HG02610 (cell line): Measurements from ENCODE around the gene PEF1.

Experiments used
- ATAC-seq: cut with Tn5 transposase; IDR thresholded peaks from one replicate; pipeline ENCODE4 v1.9.1; 2021; ENCODE audit warnings: mild to moderate bottlenecking, moderate library complexity; ENCODE audit not compliant: unreplicated experiment

The PEF1 gene, protein sequence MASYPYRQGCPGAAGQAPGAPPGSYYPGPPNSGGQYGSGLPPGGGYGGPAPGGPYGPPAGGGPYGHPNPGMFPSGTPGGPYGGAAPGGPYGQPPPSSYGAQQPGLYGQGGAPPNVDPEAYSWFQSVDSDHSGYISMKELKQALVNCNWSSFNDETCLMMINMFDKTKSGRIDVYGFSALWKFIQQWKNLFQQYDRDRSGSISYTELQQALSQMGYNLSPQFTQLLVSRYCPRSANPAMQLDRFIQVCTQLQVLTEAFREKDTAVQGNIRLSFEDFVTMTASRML

DNA sequence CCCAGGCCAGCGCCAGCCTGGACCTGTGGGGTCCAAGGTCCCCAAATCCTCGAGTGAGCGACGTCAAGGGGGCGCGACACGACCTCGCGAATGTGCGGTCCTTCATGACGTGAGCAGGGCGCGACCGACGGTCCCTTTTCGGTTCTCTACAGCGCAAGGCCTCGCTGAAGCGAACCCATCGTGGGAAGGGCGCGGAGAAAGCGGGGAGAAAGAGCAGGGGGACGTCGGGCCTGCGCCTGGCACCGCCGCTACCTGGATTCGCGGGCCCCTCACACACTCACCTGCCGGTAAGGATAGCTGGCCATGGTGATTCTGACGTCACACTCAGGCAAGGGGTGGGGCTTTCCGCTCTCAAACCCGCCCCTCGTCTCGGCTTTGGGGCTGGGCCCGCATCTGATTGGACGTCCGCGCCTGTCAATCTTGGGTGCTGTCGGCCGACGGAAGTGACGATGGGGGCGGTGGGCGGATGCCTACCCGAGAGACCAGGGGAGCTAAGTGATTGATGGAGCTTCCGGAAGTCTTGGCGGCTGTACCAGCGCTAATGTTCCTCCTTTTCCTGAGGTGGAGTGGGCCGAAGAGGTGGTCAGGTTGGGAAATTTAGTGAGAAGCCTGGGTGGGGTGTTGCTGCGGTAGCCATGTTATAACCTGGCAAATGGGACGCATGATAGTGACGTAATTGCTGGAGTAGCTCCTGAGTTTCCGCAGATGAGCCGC, at the start of gene PEF1:
TSS of gene PEF1 (minus strand) at position 317 of the 714 bp plus-strand sequence. CDS start at position 305, 12 bp downstream.
- ATAC-seq = peak; percentile 84

DNA sequence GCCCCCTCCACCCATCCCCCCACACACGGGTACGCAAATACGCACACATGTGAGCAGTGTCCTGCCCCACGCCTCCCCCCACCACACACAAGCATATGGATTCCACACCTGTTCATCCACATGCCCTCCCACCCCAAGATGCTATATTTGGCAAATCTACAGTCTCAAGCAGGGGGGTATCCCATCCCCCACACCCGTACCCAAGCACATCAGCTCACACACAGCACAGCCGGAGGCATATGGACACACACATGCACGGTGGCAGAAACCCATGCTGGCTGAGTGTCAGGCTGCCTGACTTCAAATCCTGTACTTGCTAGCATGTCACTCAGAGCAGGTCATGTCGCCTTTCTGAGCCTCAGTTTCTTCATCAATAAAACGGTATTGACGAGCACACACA, 48.6 kb upstream of the PEF1 start:
- ATAC-seq = no peak

DNA sequence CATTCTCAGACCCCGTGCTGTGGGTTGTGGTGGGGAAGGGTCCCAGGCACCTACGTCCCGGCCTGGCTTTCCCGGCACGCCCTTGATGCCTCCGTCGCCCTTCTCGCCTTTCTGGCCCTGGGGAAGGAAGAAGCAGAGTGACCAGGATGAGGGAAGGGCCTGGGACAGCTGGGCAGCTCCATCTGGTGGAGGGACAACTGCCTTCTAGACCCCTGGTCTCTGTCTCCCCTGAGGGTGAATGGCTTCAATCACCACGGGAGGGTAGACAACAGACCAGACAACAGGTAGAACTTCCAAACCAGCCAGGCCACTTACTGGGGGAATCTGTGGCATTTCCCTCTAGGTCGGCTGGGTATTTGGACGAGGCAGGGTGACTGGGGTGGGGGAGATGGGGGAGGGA, 47.3 kb upstream of the PEF1 start:
- ATAC-seq = no peak

DNA sequence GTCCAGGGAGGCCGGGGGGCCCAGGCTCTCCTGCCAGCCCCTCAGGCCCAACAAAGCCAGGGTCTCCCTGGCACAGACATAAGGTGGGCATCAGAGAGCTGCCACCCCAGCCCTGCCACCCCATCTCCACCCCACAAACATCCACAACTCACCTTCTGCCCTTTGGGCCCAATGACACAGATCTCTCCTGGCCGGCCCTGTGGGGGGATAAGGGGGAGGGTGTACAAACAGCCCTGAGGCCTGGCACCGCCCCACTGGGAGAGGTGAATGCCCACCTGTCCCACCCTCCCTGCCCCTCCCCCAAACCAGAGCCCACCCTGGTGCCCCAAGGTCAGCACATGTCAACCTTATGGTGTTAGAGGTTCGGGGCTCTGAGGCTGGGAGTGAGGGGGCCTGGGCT, 46.8 kb upstream of the PEF1 start:
- no peak for ATAC-seq

DNA sequence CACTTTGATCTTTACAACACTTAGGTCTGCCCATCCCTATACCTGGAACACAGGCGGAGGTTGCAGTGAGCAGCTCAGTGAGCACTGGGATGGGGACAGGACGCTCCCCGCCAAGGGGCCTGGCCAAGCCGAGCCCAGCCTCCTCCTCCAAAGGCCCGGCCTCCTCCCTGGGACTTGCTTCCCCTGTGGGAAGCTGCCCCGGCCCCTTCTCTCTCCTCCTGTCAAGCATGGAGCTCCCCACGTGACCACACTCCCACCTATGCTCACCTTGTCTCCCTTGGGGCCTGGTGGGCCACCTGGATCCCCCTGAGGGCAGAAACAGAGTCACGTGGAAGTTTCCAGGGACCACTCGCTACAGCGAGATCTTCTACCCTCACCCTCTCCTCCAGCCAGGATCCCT, 46.2 kb upstream of the PEF1 start:
- no peak for ATAC-seq

DNA sequence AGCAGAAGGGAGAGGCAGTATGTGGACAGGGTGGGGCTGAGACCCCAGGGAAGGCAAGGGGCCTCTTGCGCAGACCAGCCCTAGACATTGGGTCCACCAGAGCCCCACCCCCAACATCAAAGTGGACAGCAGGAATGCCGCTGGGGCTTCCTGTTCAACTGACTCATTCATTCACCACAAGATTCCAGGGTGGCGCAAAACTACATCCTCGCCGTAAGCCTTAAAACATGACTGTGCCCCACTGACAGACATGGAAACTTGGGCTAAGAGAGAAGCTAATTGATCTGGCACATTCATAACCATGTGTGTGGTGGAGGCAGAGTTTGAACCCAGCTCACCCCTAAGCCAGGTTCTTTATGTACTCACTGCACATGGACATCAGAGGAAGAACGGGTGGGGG, 45.2 kb upstream of the PEF1 start:
- no peak for ATAC-seq

DNA sequence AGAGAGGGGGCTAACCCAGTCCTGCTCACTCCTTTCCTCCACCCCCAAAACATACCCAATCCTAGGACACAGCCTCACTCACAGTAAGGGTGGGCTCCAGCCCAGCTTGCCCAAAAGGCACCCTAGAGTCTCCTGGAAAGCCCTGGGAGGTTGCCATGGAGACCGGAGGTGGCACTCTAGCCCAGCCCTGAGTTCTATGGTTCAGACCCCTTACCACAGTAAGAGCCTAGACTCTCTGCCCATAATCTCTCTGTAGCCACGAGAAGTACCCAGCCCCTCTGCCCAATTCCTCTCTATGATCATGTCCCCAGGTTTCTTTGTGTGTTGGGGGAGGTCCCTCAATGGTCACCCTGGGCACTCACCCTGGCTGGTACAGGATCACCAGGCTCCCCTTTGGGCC, 44.7 kb upstream of the PEF1 start:
- no peak for ATAC-seq

DNA sequence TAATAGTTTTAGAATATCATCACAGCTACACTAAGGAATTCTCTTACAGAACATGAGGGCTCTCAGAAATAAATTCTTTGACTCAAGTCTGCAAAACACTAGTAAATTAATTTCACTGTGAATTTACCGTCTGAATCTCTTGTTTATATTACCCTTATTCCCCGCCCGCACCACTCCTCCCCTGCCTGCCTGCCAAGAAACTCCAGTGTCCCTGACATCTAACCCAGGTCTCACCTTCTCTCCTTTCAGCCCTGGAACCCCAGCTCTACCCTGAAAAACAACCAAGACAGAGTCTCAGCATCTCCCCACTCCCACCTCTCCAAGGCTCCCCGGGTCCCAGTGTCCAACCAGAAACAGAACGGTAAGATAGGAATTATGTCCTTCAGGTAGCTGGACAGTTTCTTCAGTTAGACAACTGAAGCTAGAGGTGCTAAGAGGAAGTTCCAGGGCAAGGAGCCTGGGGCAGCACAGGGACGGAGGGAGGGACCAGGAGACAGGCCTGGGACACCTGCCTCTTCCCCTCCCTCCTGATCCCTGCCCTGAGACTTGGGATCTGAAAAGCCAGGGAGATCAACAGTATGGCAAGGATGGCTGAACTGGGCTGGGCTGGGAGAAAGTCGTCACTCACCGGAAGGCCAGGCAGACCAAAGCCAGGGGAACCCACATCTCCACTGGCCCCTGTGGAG, 43.7 kb upstream of the PEF1 start:
- ATAC-seq = no peak

DNA sequence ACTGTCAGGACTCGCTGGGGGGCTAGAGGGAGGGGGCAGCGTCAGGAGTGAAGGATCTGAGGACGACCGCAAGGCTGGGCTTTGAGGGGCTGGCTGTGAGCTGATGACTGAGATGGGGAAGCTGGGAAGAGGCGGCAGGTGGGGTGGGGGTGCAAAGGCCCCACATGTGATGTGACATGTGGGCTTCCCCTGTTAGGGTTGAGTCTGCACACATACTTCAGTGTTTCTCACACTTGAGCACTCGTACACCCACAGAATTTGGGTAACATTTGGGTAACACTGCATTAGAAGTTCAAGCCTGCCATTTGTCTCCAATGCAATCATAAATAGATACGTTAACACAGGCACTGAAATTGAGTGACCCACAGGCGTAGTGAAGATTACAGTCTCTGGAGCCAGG, 42.9 kb upstream of the PEF1 start:
- no peak for ATAC-seq

DNA sequence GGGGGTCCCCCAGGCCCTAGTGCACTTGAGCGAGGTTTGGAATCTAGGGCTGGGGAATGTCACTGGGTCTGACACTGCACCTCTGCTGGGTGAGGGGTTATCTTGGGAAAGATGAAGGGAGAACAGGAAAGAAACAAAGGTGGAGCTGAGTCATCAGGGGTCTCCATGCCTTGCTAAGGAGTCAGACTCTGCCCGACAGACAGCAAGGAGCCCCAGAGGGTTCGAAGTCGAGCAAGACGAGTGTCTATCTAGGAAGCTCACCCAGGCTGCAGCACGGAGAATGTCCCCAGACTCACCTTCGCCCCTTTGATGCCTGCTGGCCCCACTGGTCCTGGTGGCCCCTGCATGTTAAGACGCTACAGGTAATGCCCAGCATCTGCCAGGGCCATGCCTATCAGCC, 41.1 kb upstream of the PEF1 start:
- ATAC-seq = no peak

DNA sequence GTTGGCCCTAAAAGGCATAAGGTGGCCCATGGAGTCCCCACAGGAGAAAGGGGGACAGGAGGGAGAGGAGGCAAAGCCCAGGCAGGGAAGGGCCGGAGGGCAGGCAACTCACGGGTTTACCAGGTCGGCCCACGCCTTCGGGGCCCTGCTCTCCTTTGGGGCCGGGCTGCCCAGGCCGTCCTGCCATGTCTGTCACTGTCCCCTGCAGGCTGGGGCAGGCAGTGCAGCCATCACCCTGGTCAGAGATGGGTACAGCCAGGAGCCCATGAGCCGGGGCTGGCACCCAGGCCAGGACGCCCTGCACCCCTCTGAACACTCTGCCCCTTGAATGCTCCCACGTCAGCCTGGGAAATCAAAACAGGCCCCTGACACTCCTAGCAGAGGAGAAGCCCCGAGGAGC, 39.3 kb upstream of the PEF1 start:
- ATAC-seq = no peak

DNA sequence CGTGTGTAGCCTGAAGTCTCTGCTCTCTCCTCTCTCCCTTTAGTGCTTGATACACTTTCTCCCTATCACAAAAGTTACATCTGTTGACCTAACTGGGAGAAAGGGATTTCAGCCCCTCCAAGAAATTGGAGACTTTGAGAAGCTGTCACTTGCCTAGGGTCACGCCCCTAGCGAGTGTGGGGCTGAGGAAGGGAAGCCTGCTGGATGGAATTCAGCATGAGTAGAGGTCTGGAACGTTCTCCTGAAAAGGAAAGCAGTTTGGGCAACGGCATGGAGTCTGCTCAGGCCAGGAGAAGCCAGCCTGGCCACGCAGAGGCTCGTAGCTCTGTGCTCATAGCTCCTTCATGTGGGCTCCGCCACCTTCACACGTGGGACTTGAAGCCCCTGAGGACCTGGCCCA, 36.7 kb upstream of the PEF1 start:
- ATAC-seq = no peak

DNA sequence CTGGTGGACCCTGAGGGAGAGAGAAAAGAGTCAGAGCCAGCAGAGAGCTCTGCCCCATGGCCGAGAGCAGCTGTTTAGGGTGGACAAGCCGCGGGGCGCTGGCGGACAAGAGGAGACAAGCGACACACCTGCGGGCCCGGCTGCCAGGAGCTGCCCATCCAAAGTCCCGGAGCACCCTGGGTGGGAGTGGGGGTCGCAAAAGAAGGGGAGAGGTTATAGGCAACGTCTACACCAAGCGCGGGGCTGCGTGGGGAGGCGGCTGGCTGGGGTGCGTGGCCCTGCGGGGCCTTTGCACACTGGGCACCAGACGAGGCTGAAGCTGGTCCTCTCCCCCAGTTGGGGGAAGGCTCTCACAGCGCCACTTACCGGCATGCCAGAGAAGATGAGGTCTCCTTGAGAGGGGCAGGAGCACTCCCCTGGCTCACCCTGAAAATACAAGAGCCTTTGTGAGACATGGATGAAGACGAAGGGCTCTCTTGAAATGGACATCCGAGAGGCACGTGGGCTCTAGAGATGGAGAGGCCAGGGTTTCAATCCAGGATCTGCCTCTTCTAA, 35.1 kb upstream of the PEF1 start:
- no peak for ATAC-seq

DNA sequence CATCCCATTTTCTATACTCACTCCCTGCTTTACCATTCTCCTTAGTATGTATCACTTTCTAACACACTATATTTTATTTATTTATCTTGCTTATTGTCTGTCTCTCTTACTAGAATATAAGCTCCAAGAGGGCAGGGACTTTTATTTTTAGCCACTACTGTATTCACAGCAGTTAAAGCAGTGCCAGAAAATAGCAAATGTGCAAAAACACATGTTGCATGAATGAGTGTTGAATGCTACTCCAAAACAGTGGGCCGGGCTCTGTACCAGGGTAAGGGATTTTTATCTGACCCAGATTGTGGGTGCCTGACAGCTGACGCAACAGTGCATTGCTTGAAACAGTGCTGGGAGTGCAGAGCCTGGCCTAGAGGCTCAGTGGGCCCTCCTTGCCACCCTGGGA, 34.4 kb upstream of the PEF1 start:
- no peak for ATAC-seq

DNA sequence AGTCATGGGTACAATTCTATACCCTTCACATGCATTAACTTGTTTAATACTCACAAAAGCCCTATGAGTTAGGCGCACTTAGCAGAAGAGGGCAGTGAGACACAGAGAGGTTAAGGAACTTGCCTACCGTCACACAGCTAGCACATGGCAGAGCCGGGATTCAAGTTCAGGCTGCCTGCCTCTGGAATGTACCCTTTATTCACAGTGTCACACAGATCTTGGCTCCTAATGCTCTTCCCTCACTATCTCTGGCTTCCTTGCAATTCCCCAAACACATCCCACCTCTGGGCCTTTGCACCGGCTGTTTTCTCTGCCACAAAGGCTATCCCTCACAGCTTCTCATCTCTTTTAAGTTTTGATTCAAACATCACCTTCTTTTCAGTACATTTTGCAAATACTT, 34.0 kb upstream of the PEF1 start:
- no peak for ATAC-seq

DNA sequence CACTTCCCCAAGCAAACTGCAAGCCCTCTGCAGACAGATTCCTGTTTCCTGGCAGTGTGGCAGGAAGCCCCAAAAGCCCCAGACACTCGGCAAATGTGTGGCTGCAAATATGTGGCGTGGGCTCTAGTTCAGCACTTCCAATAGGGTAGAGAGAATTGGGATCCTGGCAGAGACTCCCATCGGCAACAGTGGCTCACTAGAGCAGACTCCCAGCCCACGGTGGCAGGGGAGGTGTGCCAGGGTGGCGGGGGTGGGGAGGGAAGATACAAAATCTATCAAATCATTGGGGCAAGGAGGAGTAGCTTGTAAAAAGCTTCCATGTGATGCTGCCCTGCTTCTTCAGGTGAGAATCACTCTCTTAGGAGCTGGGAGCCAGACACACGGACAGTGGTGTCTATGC, 33.3 kb upstream of the PEF1 start:
- no peak for ATAC-seq

DNA sequence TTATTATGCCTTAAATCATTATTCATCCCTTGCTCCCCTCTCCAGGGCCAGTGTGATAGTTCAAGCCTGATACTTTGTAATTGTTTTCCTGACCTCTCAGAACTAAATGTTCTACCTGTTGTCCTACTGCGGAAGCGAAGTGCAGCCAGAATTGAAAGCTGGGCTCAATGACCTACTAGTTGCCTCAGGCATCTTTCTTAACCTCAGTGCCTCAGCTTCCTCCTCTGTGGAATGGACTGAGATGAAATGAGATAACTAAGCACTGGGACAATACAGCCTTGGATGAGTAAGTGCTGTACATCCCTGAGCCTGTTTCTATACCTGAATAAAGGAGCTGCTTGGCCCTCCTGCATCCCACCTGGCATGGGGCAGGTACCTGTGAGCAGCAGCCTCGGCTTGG, 32.7 kb upstream of the PEF1 start:
- no peak for ATAC-seq

DNA sequence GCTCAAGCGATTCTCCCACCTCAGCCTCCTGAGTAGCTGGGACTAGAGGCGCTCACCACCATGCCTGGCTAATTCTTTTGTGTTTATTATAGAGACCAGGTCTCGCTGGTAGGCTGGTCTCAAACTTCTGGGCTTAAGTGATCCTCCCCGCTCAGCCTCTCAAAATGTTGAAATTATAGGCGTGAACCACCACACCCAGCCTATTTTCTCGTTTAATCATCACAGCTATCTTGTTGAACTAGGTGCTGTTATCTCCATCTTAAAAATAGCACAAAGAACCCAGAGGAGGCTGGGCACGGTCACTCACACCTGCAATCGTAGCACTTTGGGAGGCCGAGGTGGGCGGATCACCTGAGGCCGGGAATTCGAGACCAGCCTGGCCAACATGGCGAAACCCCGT, 31.1 kb upstream of the PEF1 start:
- ATAC-seq = no peak

DNA sequence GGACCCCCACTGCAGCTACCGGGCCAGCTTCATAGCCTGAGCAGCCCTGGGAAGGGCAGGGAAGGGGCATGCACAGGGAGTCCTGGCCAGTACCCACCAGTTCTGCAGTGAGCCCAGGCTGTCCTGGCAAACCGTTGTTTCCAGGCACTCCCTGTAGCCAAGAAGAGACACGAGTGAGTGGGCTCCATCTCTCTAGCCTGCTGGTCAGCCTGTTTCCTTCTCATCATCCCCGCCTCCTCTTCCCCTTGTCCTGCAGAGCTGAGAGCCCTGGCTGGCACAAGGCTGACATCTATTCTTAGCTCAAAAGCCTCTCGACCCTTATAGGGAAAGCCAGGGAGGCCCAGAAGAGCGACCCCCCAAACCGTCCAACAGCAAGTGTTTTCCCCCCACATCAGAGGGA, 30.5 kb upstream of the PEF1 start:
- ATAC-seq = no peak

DNA sequence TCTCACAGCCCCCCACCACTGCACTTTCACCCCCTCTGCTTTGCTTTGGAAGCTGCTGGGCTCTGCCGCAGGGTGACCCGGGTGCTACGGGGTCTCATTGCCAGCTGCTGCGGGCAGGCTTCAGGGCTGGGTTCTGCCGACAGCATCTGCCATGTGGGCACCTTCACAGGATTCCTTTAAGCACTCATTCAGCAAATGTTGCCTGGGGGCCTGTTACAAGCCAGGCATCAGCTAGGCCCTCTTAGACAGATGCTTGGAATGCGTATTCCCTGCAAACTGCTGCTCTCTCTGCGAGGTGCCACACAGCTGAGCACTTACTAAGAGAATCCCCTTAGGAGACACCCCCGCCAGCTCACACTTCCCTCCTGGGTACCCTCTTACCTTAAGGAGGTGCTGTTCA, 29.9 kb upstream of the PEF1 start:
- ATAC-seq = no peak

DNA sequence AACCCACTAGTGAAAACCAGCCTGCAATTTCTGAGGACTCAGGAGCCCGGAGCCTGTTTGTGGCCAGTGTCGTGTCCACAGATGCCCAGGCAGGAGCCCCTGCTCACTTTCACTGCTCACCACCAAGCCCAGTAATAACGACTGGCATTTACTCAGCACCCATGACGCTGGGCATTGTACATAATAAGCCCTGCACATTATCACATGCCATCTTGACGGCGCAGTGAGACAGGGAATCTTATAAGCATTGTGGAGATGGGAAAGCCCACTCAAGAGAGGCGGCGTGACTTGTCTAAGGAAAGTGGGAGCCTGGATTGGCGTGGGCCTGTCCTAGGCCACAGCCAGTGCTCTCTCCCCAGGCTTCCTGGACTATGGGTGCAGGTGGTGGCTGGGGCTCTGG, 28.8 kb upstream of the PEF1 start:
- no peak for ATAC-seq

DNA sequence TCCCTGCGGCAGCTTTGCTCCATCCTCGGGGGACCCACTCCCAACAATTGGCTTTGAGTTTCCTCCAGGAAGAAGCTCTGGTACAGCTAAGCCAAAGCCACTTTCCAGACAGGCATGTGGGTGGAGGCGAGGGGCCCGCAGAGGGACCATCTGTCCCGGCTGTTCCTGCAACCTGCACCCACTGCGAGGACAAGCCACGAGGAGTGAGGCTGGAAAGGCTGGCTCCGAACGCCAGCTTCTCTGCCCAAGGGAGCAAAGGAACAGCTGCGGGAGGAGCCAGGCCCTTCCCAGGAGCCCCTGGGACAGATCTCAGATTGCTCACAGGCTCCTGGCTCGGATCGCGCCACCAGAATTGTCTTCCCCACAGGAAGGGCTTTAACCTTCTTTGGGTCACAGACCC, 28.3 kb upstream of the PEF1 start:
- ATAC-seq = no peak
